Measurements from ENCODE around the gene LINC01488. TPM values are rescaled to one million over a fixed set of nuclear protein-coding genes. Genes with fewer than 3 reads are reported as not detected.

Gene LINC01488
- total and polyA plus RNA-seq, 2 of the 13 experiments (the other 11 are each of a cell fraction or from before 2014, with no cell fraction given), result 0.26 to 0.58 TPM

GRCh38 chr11:69442807-69443137, 38.7 kb upstream of the LINC01488 start (continued):
- TF ChIP-seq, protein P1, sequence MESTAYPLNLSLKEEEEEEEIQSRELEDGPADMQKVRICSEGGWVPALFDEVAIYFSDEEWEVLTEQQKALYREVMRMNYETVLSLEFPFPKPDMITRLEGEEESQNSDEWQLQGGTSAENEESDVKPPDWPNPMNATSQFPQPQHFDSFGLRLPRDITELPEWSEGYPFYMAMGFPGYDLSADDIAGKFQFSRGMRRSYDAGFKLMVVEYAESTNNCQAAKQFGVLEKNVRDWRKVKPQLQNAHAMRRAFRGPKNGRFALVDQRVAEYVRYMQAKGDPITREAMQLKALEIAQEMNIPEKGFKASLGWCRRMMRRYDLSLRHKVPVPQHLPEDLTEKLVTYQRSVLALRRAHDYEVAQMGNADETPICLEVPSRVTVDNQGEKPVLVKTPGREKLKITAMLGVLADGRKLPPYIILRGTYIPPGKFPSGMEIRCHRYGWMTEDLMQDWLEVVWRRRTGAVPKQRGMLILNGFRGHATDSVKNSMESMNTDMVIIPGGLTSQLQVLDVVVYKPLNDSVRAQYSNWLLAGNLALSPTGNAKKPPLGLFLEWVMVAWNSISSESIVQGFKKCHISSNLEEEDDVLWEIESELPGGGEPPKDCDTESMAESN (CRISPR knock-in tag; conservative IDR thresholded peaks at IDR 0.05), result no peak
- TF ChIP-seq ZNF512B (CRISPR knock-in tag; IDR thresholded peaks at IDR 0.05; ENCODE audit: borderline replicate concordance), result no peak
- TF ChIP-seq ATF1 (CRISPR knock-in tag; IDR thresholded peaks at IDR 0.05), result no peak
- TF ChIP-seq THAP8 (CRISPR knock-in tag; IDR thresholded peaks at IDR 0.05; ENCODE audit: borderline replicate concordance), result peak; percentile 91
- 0 out of 2 replicates have a peak, but pooled peaks have one; percentile 36 for TF ChIP-seq SIN3A (IDR thresholded peaks at IDR 0.05; ENCODE audit: borderline replicate concordance, low read depth, low read length)
- peak; percentile 39; the same call in 1 of the 2 replicates for TF ChIP-seq ZFP90 (CRISPR knock-in tag; IDR thresholded peaks at IDR 0.05; ENCODE audit: borderline replicate concordance)
- TF ChIP-seq ARID2 (CRISPR knock-in tag; IDR thresholded peaks at IDR 0.05; ENCODE audit: borderline replicate concordance), result no peak
- TF ChIP-seq, protein P2, sequence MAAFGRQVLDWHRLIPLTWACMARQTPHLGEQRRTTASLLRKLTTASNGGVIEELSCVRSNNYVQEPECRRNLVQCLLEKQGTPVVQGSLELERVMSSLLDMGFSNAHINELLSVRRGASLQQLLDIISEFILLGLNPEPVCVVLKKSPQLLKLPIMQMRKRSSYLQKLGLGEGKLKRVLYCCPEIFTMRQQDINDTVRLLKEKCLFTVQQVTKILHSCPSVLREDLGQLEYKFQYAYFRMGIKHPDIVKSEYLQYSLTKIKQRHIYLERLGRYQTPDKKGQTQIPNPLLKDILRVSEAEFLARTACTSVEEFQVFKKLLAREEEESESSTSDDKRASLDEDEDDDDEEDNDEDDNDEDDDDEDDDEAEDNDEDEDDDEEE (CRISPR knock-in tag; IDR thresholded peaks at IDR 0.05), result 0 out of 2 replicates have a peak, but pooled peaks have one; percentile 42
- TF ChIP-seq SOX5 (CRISPR knock-in tag; IDR thresholded peaks at IDR 0.05; ENCODE audit: borderline replicate concordance), result peak; percentile 94
- TF ChIP-seq PHB2 (IDR thresholded peaks at IDR 0.05; ENCODE audit: partially characterized antibody), result no peak
- TF ChIP-seq, protein P3, sequence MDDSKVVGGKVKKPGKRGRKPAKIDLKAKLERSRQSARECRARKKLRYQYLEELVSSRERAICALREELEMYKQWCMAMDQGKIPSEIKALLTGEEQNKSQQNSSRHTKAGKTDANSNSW (CRISPR knock-in tag; IDR thresholded peaks at IDR 0.05; ENCODE audit: borderline replicate concordance), result 0 out of 2 replicates have a peak, but pooled peaks have one; percentile 58
- peak; percentile 85; the same call in 1 of the 2 replicates for TF ChIP-seq MEF2D (CRISPR knock-in tag; IDR thresholded peaks at IDR 0.05)
- TF ChIP-seq ZFP36L2 (CRISPR knock-in tag; IDR thresholded peaks at IDR 0.05), result no peak
- peak; percentile 73; the same call in 1 of the 2 replicates for TF ChIP-seq ZNF335 (CRISPR knock-in tag; IDR thresholded peaks at IDR 0.05)
- no peak for TF ChIP-seq PHF5A (CRISPR knock-in tag; IDR thresholded peaks at IDR 0.05; ENCODE audit: low read depth, unreplicated experiment)
- no peak for TF ChIP-seq CHD2 (IDR thresholded peaks at IDR 0.05; ENCODE audit: low read depth, low read length)
- no peak for TF ChIP-seq XBP1 (CRISPR knock-in tag; IDR thresholded peaks at IDR 0.05)
- TF ChIP-seq ZNF7 (CRISPR knock-in tag; IDR thresholded peaks at IDR 0.05), result no peak
- TF ChIP-seq, protein P4, sequence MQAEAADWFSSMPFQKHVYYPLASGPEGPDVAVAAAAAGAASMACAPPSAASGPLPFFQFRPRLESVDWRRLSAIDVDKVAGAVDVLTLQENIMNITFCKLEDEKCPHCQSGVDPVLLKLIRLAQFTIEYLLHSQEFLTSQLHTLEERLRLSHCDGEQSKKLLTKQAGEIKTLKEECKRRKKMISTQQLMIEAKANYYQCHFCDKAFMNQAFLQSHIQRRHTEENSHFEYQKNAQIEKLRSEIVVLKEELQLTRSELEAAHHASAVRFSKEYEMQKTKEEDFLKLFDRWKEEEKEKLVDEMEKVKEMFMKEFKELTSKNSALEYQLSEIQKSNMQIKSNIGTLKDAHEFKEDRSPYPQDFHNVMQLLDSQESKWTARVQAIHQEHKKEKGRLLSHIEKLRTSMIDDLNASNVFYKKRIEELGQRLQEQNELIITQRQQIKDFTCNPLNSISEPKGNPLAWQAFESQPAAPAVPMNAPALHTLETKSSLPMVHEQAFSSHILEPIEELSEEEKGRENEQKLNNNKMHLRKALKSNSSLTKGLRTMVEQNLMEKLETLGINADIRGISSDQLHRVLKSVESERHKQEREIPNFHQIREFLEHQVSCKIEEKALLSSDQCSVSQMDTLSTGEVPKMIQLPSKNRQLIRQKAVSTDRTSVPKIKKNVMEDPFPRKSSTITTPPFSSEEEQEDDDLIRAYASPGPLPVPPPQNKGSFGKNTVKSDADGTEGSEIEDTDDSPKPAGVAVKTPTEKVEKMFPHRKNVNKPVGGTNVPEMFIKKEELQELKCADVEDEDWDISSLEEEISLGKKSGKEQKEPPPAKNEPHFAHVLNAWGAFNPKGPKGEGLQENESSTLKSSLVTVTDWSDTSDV (CRISPR knock-in tag; IDR thresholded peaks at IDR 0.05), result no peak
- TF ChIP-seq FIP1L1 (IDR thresholded peaks at IDR 0.05; ENCODE audit: borderline replicate concordance, insufficient read depth, low read depth, low read length), result no peak
- peak; percentile 48; the same call in 1 of the 2 replicates for TF ChIP-seq ZNF652 (CRISPR knock-in tag; IDR thresholded peaks at IDR 0.05; ENCODE audit: borderline replicate concordance, low read depth)
- TF ChIP-seq TMF1 (CRISPR knock-in tag; IDR thresholded peaks at IDR 0.05; ENCODE audit: low read depth), result no peak
